ENCODE data around the gene EIF6. TPM values are rescaled to one million over a fixed set of nuclear protein-coding genes. Genes with fewer than 3 reads are reported as not detected.

The EIF6 gene
- total RNA-seq, 3 donors from 2014 or later (not counting 1 experiment from before 2014, with no cell fraction given), result 73.9 to 81.4 (median 79.0) TPM

GRCh38 chr20:35327074-35327976 lies 42.8 kb upstream of the EIF6 start:
- no peak overlapping the region for H3K27ac ChIP-seq (ENCODE audit: low read length)
- no peaks in the 10 kb centered on the region for H3K4me1 Mint-ChIP-seq
- no peaks in the 10 kb centered on the region for H3K4me1 ChIP-seq (ENCODE audit: control insufficient read depth, insufficient read depth, low read length)
- H3K4me3 ChIP-seq (ENCODE audit: low read length), result no peak overlapping the region
- TF ChIP-seq CTCF (IDR thresholded peaks at IDR 0.05), result no peak
- no peak for ATAC-seq
- H3K27me3 ChIP-seq (ENCODE audit: control insufficient read depth, insufficient read depth, low read length), result no peaks in the 10 kb centered on the region
- H3K4me3 Mint-ChIP-seq, result no peak overlapping the region
- intact Hi-C loops (cut with micrococcal nuclease), result no loop called here
- DNase-seq, result no peak
- no peaks in the 10 kb centered on the region for H3K9me3 Mint-ChIP-seq
- WGBS (ENCODE audit: insufficient coverage), result 97% methylated on average over 4 of the region's 4 CpGs
- no peaks in the 10 kb centered on the region for H3K36me3 ChIP-seq (ENCODE audit: control insufficient read depth, insufficient read depth, low read length)
- no peaks in the 10 kb centered on the region for H3K27me3 Mint-ChIP-seq (ENCODE audit: low read depth in 2 of 2)
- H3K36me3 Mint-ChIP-seq, result no peaks in the 10 kb centered on the region
- no peak overlapping the region for H3K27ac Mint-ChIP-seq
- no peaks in the 10 kb centered on the region for H3K9me3 ChIP-seq (ENCODE audit: control insufficient read depth, insufficient read depth, low read length)

DNA sequence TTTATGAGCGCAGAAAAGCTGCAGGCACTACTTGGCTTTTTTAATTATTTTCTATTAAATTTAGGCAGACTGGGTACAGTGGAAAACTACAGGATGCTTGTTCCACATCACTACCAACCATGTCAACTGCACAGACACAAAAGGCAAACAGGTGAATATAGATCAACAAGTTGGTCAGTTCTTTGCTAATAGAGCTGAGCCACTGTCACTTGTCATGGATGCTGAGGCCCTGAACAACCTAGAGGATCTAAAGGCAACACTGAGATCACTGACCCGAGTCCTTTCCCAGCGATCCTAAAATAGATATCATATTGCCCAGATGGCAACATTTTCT lies 42.1 kb upstream of the EIF6 start:
- Mint-ChIP-seq H3K27ac (no peak overlapping the region), H3K27me3 (ENCODE audit: low read depth in 2 of 2) (no peaks in the 10 kb centered on the region), H3K36me3 (no peaks in the 10 kb centered on the region), H3K9me3 (no peaks in the 10 kb centered on the region), H3K4me1 (no peaks in the 10 kb centered on the region), H3K4me3 (no peak overlapping the region)
- no peak overlapping the region for H3K4me3 ChIP-seq (ENCODE audit: low read length)
- H3K4me1 ChIP-seq (ENCODE audit: control insufficient read depth, insufficient read depth, low read length), result no peaks in the 10 kb centered on the region
- ATAC-seq, result no peak
- TF ChIP-seq CTCF (IDR thresholded peaks at IDR 0.05), result no peak
- intact Hi-C loops (cut with micrococcal nuclease), result no loop called here
- H3K9me3 ChIP-seq (ENCODE audit: control insufficient read depth, insufficient read depth, low read length), result no peaks in the 10 kb centered on the region
- H3K27me3 ChIP-seq (ENCODE audit: control insufficient read depth, insufficient read depth, low read length), result no peaks in the 10 kb centered on the region
- 100% methylated on average over 3 of the region's 3 CpGs for WGBS (ENCODE audit: insufficient coverage)
- no peak overlapping the region for H3K27ac ChIP-seq (ENCODE audit: low read length)
- H3K36me3 ChIP-seq (ENCODE audit: control insufficient read depth, insufficient read depth, low read length), result no peaks in the 10 kb centered on the region
- DNase-seq, result no peak

GRCh38 chr20:35326021-35326739 lies 41.6 kb upstream of the EIF6 start:
- Mint-ChIP-seq H3K27ac (no peak overlapping the region), H3K9me3 (no peaks in the 10 kb centered on the region), H3K4me3 (no peak overlapping the region), H3K27me3 (ENCODE audit: low read depth in 2 of 2) (no peaks in the 10 kb centered on the region), H3K4me1 (no peaks in the 10 kb centered on the region), H3K36me3 (no peaks in the 10 kb centered on the region)
- H3K27ac ChIP-seq (ENCODE audit: low read length), result no peak overlapping the region
- H3K4me3 ChIP-seq (ENCODE audit: low read length), result no peak overlapping the region
- intact Hi-C loops (cut with micrococcal nuclease), result no loop called here
- H3K27me3 ChIP-seq (ENCODE audit: control insufficient read depth, insufficient read depth, low read length), result no peaks in the 10 kb centered on the region
- H3K4me1 ChIP-seq (ENCODE audit: control insufficient read depth, insufficient read depth, low read length), result no peaks in the 10 kb centered on the region
- TF ChIP-seq CTCF (IDR thresholded peaks at IDR 0.05), result no peak
- DNase-seq (no peak), ATAC-seq (no peak)
- WGBS (ENCODE audit: insufficient coverage), result 85% methylated on average over 11 of the region's 11 CpGs
- no peaks in the 10 kb centered on the region for H3K9me3 ChIP-seq (ENCODE audit: control insufficient read depth, insufficient read depth, low read length)
- no peaks in the 10 kb centered on the region for H3K36me3 ChIP-seq (ENCODE audit: control insufficient read depth, insufficient read depth, low read length)
